ENCODE results near the gene DNAI7. TPM values are rescaled to one million over a fixed set of nuclear protein-coding genes. Genes with fewer than 3 reads are reported as not detected.
A peak's percentile ranks its signal among the peaks of the same experiment; 100 is the strongest.

DNAI7 gene
- total and polyA plus RNA-seq, 4 donors, result 5.0 to 9.8 (median 5.7) TPM

DNA sequence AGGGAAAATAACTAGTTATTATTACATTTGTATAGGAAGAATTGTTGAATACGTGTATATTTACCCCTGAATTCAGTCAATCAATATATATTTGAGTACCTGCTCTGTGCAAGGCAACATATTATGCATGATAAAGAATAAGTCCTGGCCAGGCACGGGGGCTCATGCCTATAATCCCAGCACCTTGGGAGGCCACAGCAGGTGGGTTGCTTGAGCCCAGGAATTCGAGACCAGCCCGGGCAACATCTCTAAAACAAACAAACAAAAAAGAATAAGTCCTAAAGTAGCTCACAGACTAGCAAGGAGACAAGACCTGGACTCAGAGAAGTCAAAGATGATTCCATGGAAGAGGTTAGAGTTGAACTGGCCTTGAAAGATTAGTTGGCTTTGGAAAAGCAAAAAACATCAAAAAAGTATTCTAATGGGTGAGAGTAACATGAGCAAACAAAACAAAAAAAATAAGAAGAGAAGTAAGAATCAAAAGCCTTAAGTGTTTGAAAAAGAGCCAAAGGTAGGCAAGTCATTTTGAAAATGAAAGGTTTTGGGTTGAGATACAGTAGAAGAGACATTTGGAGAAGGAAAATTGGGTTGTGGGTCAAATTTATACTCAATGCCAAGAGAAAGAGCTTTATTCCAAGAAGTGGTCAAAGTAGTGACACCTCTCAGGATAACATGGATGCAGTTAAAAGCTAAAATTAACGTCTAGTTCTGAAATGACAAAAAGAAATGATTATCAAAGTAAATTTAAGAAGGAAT lies 130.9 kb downstream of the DNAI7 start:
- Histone ChIP-seq H3K27ac (ENCODE audit: low read depth, low read length) (no peak overlapping the region), H3K4me1 (ENCODE audit: control insufficient read depth, insufficient read depth, low read length) (no peaks in the 10 kb centered on the region), H3K9me3 (ENCODE audit: control insufficient read depth, insufficient read depth, low read length) (no peaks in the 10 kb centered on the region), H3K36me3 (ENCODE audit: control insufficient read depth, insufficient read depth, low read length) (no peaks in the 10 kb centered on the region), H3K27me3 (ENCODE audit: control insufficient read depth, insufficient read depth, low read length) (no peaks in the 10 kb centered on the region), H3K4me3 (ENCODE audit: low read depth, low read length) (no peak overlapping the region)
- 86% methylated on average over 1 of the region's 5 CpGs for WGBS (ENCODE audit: insufficient coverage)
- no peak for DNase-seq (ENCODE audit: low read depth in 4 of 6, low spot score in 6 of 6)

DNA sequence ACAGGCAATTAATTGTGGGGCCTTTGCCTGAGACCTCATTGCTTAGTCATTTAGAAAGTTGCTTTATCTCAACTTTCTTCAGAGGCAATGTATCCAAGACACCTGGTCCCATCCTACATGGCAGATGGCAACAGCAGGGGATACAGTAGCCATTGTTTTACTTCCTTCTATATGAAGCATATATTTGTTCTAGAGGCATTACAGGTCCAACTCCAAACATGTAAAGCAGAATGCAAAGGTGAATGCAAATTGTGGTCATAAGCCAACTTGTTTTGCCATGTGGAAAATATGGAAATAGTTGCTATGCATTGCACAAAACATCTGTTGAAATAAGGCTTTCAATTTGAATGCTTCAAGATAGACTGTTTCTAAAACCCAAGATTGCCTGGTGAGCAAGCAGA lies 136.3 kb downstream of the DNAI7 start:
- Histone ChIP-seq H3K27ac (ENCODE audit: low read depth, low read length) (no peak overlapping the region), H3K36me3 (ENCODE audit: control insufficient read depth, insufficient read depth, low read length) (no peaks in the 10 kb centered on the region), H3K9me3 (ENCODE audit: control insufficient read depth, insufficient read depth, low read length) (no peaks in the 10 kb centered on the region), H3K4me1 (ENCODE audit: control insufficient read depth, insufficient read depth, low read length) (no peaks in the 10 kb centered on the region), H3K4me3 (ENCODE audit: low read depth, low read length) (no peak overlapping the region), H3K27me3 (ENCODE audit: control insufficient read depth, insufficient read depth, low read length) (no peaks in the 10 kb centered on the region)
- peak in 1 of 6 donors; percentile 47 for DNase-seq (ENCODE audit: low read depth in 4 of 6, low spot score in 6 of 6)

Other genes starting within 250 kb of the DNAI7 start
- gene BCAT1, start 246.1 kb downstream of the DNAI7 start, total RNA-seq, result 10 to 100 TPM; 30.0 to 51.6 TPM
- 10 to 100 TPM; 15.6 to 28.2 TPM for gene BCAT1, start 246.1 kb downstream of the DNAI7 start, polyA plus RNA-seq (ENCODE audit: insufficient read length in 2 of 2)
- gene ETFRF1, start 77 bp upstream of the DNAI7 start, total RNA-seq, result 10 to 100 TPM; 33.9 to 55.8 TPM
- 10 to 100 TPM; 53.1 to 68.8 TPM for gene ETFRF1, start 77 bp upstream of the DNAI7 start, polyA plus RNA-seq (ENCODE audit: insufficient read length in 2 of 2)
- 10 to 100 TPM; 20.1 to 45.4 TPM for gene KRAS, start 55.8 kb upstream of the DNAI7 start, total RNA-seq
- gene KRAS, start 55.8 kb upstream of the DNAI7 start, polyA plus RNA-seq (ENCODE audit: insufficient read length in 2 of 2), result 10 to 100 TPM; 37.3 to 46.5 TPM

Measured in spinal cord (tissue), 10 donors.